Thoracic aorta (tissue), 2 donors: ENCODE results near the gene PPP6C. TPM values are rescaled to one million over a fixed set of nuclear protein-coding genes. Genes with fewer than 3 reads are reported as not detected.
A peak's percentile ranks its signal among the peaks of the same experiment; 100 is the strongest.

Experiments
- ATAC-seq: fragments of 150-250 bp; one replicate; pipeline ENCODE4 v1.8.0; 2017; ENCODE audit warnings: low read depth; ENCODE audit not compliant: insufficient number of reproducible peaks, low FRiP score
- DNase-seq: peaks from one replicate; pipeline ENCODE4 v3.0.0-alpha.2; 2020; ENCODE audit warnings: low spot score
- H3K27ac ChIP-seq, 2 donors: fragments of 200-600 bp; sonication (generic); 1 replicate in 1 of 2; 2 replicates in 1 of 2; pipeline ENCODE4 v1.5.1; 2016; ENCODE audit warnings: mild to moderate bottlenecking in 2 of 2, moderate library complexity in 2 of 2
- H3K27me3 ChIP-seq: fragments of 200-600 bp; sonication (generic); replicated peaks from 2 replicates; pipeline ENCODE4 v1.6.0; 2016; ENCODE audit warnings: mild to moderate bottlenecking; ENCODE audit not compliant: insufficient read depth
- H3K36me3 ChIP-seq: fragments of 200-600 bp; sonication (generic); one replicate; pipeline ENCODE4 v1.5.1; 2016
- H3K4me1 ChIP-seq, 2 donors: fragments of 200-600 bp; sonication (generic); 1 replicate in 1 of 2; 2 replicates in 1 of 2; pipeline versions ENCODE4 v1.5.1 to v1.6.0; 2016; ENCODE audit warnings: low read depth in 2 of 2, mild to moderate bottlenecking in 1 of 2; ENCODE audit not compliant: control insufficient read depth in 1 of 2
- H3K4me3 ChIP-seq: fragments of 200-600 bp; sonication (generic); 2 replicates; pipeline ENCODE4 v1.5.1; 2016; ENCODE audit warnings: mild to moderate bottlenecking
- H3K9me3 ChIP-seq: fragments of 200-600 bp; sonication (generic); 2 replicates; pipeline ENCODE4 v1.5.1; 2016
- total RNA-seq, 2 donors: library from RNA; depleted of rRNA; stranded (reverse); fragments of >200 nt; gene quantifications; one replicate each; pipeline versions ENCODE4 v1.1.0 to v1.2.3, GENCODE V29; 2016
- TF ChIP-seq, protein P1 (sequence below): fragments of 200-600 bp; sonication (generic); IDR thresholded peaks from one replicate; pipeline ENCODE4 v1.5.1; 2019; ENCODE audit warnings: antibody characterized with exemption

The PPP6C gene
- total RNA-seq, 2 donors from 2014 or later = 33.9 to 34.9 TPM

DNA sequence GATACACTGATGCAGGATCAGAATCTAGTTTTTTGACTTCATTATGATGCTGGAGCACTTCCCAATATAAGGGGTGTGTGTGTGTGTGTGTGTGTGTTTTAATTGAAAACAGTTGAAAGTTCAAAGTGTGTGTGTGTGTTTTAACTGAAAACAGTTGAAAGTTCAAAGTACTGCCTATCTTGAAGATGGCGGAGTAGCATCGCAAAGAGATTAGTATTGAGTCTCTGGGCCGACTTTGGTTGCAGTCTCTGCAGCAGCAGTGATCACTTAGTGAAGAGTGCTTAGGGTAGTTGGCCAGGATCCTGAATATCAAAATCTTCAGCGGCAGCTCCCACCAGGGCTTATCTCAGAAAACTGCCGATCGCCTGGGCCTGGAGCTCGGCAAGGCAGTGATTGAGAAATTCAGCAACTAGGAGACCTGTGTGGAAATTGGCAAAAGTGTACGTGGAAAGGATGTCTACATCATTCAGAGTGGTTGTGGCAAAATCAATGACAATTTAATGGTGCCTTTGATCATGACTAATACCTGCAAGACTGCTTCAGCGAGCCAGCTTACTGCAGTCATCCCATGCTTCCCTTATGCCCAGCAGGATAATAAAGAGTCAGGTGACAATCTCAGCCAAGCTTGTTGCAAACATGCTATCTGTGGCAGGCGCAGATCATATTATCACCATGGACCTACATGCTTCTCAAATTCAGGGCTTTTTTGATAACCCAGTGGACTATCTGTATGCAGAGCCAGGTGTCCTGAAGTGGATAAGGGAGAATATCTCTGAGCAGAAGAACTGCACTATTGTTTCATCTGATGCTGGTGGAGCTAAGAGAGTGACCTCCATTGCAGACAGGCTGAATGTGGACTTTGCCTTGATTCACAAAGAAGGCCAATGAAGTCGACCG lies 39.0 kb downstream of the PPP6C start:
- Histone ChIP-seq H3K4me1 (peaks cover 0 to 15% of the 10 kb centered on the region in 2 donors), H3K9me3 (no peaks in the 10 kb centered on the region), H3K36me3 (peaks cover 32% of the 10 kb centered on the region), H3K27ac (no peak overlapping the region), H3K4me3 (no peak overlapping the region), H3K27me3 (no peaks in the 10 kb centered on the region)
- DNase-seq = no peak
- no peak for ATAC-seq
- TF ChIP-seq, protein P1, sequence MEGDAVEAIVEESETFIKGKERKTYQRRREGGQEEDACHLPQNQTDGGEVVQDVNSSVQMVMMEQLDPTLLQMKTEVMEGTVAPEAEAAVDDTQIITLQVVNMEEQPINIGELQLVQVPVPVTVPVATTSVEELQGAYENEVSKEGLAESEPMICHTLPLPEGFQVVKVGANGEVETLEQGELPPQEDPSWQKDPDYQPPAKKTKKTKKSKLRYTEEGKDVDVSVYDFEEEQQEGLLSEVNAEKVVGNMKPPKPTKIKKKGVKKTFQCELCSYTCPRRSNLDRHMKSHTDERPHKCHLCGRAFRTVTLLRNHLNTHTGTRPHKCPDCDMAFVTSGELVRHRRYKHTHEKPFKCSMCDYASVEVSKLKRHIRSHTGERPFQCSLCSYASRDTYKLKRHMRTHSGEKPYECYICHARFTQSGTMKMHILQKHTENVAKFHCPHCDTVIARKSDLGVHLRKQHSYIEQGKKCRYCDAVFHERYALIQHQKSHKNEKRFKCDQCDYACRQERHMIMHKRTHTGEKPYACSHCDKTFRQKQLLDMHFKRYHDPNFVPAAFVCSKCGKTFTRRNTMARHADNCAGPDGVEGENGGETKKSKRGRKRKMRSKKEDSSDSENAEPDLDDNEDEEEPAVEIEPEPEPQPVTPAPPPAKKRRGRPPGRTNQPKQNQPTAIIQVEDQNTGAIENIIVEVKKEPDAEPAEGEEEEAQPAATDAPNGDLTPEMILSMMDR = no peak

DNA sequence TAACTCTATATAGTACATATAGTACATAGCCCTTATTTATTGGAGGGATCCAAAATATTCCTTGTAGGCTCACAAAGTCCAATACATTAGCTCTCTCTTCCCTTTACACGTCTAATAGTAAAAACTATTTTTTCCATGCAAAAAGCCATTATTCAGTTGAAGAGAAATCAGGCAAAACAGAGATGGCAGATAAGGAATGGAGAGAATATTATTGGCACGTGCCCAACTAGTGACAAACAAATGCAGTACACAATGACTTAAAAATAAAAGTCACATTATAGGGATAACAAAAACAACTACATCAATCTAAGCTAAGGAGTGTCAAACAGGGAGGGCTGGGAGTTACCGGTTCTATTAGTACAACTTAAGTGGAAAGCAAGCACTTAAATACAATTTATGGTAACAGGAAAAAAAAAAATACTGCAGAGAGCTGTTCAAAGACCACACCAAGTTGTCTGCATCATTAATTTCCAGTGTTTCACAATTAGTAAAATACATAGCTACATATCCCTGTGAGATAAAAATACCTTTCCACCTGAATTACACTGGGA lies 42.1 kb downstream of the PPP6C start:
- TF ChIP-seq, protein P1 = no peak
- no peak for DNase-seq
- Histone ChIP-seq H3K4me1 (peaks cover under 1 to 21% of the 10 kb centered on the region in 2 donors), H3K36me3 (peaks cover 16% of the 10 kb centered on the region), H3K27me3 (no peaks in the 10 kb centered on the region), H3K9me3 (no peaks in the 10 kb centered on the region), H3K27ac (no peak overlapping the region), H3K4me3 (no peak overlapping the region)
- no peak for ATAC-seq

- no peak for ATAC-seq
- peaks cover 5 to 24% of the 10 kb centered on the region in 2 donors for H3K4me1 ChIP-seq
- H3K27me3 ChIP-seq = no peaks in the 10 kb centered on the region
Measured at GRCh38 chr9:125146247-125146646, 43.4 kb downstream of the PPP6C start.

GRCh38 chr9:125145425-125145824 lies 44.2 kb downstream of the PPP6C start:
- Histone ChIP-seq H3K36me3 (no peaks in the 10 kb centered on the region), H3K4me3 (no peak overlapping the region), H3K4me1 (peaks cover 5 to 24% of the 10 kb centered on the region in 2 donors), H3K27me3 (no peaks in the 10 kb centered on the region), H3K9me3 (no peaks in the 10 kb centered on the region), H3K27ac (no peak overlapping the region)
- no peak for ATAC-seq
- TF ChIP-seq, protein P1 = no peak
- no peak for DNase-seq

More at GRCh38 chr9:125146247-125146646, 43.4 kb downstream of the PPP6C start:
- Histone ChIP-seq H3K36me3 (peaks cover 6% of the 10 kb centered on the region), H3K27ac (no peak overlapping the region), H3K4me3 (no peak overlapping the region), H3K9me3 (no peaks in the 10 kb centered on the region)
- DNase-seq = no peak
- TF ChIP-seq, protein P1 = no peak

GRCh38 chr9:125143377-125144090 lies 46.1 kb downstream of the PPP6C start, which contains the start of gene SCAI:
SCAI (minus strand) TSS chr9:125143528; CDS start chr9:125143437, 91 bp downstream.
- TF ChIP-seq, protein P1 = peak; percentile 100
- peaks cover 5 to 24% of the 10 kb centered on the region in 2 donors for H3K4me1 ChIP-seq
- ATAC-seq (peak; percentile 88), DNase-seq (peak; percentile 97)
- no peaks in the 10 kb centered on the region for H3K36me3 ChIP-seq
- H3K4me3 ChIP-seq = peak within 1 kb of the TSS; percentile 89
- H3K27ac ChIP-seq = no peak within 1 kb of the TSS
- no peaks in the 10 kb centered on the region for H3K9me3 ChIP-seq
- no peaks in the 10 kb centered on the region for H3K27me3 ChIP-seq
